ENCODE results near the gene DOCK8.

DOCK8 gene

DNA sequence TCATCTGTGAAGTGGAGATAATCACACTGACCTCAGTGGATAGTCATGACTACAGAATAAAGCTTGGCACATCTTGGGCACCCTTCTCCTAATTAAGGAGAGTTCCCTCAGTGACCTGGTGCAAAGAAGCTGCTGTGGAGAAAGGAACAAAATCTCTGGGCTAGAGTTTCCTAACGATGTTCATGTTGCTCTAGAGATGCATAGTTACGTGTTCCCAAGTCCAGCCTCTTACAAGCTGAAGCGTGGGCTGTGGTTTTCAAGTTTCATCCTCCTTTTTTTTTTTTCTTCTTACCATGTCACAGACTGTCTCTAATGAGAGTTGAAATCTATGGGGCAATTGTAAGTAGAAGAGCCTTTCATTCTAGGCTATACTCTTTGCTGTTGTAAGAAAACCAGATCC, 113.8 kb downstream of the DOCK8 start:
- DNase-seq (ENCODE audit: extremely low spot score): no peak
- TF ChIP-seq ZNF384 (IDR thresholded peaks at IDR 0.05) (no peak), HDGF (IDR thresholded peaks at IDR 0.05; ENCODE audit: borderline replicate concordance) (no peak), L3MBTL2 (conservative IDR thresholded peaks at IDR 0.05) (no peak), LEF1 (IDR thresholded peaks at IDR 0.05; ENCODE audit: borderline replicate concordance) (no peak), TARDBP (IDR thresholded peaks at IDR 0.05) (no peak), SUZ12 (IDR thresholded peaks at IDR 0.05) (no peak), ELF4 (IDR thresholded peaks at IDR 0.05) (no peak), CTBP1 (IDR thresholded peaks at IDR 0.05; ENCODE audit: borderline replicate concordance) (no peak), FOXM1 (IDR thresholded peaks at IDR 0.05; ENCODE audit: borderline replicate concordance) (no peak), ARNT (IDR thresholded peaks at IDR 0.05) (no peak), NFRKB (IDR thresholded peaks at IDR 0.05) (no peak), BHLHE40 (IDR thresholded peaks at IDR 0.05; ENCODE audit: borderline replicate concordance) (no peak), FOXK2 (IDR thresholded peaks at IDR 0.05) (no peak), SP1 (IDR thresholded peaks at IDR 0.05) (no peak), FOXA1 (IDR thresholded peaks at IDR 0.05) (no peak)
- TF ChIP-seq, protein P1, sequence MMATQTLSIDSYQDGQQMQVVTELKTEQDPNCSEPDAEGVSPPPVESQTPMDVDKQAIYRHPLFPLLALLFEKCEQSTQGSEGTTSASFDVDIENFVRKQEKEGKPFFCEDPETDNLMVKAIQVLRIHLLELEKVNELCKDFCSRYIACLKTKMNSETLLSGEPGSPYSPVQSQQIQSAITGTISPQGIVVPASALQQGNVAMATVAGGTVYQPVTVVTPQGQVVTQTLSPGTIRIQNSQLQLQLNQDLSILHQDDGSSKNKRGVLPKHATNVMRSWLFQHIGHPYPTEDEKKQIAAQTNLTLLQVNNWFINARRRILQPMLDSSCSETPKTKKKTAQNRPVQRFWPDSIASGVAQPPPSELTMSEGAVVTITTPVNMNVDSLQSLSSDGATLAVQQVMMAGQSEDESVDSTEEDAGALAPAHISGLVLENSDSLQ (IDR thresholded peaks at IDR 0.05): no peak
- CTCF ChIA-PET: no interaction called here
- POLR2A ChIA-PET: no interaction called here

DNA sequence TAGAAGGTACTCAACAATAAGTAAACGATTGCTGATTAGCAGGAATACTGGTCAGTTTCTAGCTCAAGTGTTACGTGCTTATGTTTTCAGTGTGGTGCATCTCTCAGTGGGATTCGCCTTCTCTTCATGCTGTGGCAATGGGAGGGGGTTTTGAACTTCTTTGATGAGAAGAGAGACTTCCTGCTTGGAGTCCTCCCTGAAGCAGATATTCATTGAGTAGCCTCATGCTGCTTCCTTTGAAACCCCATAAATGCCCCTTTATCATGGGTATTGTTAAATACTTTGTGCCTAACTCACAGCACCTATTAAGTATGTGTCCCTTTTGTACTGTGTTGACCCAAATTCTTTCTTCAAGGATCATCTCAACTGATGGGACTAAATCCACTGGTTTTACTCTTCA, 116.5 kb downstream of the DOCK8 start:
- DNase-seq (ENCODE audit: extremely low spot score): no peak
- ChIA-PET CTCF (no interaction called here), POLR2A (no interaction called here)
- TF ChIP-seq FOXM1 (IDR thresholded peaks at IDR 0.05; ENCODE audit: borderline replicate concordance) (no peak), LEF1 (IDR thresholded peaks at IDR 0.05; ENCODE audit: borderline replicate concordance) (no peak), TARDBP (IDR thresholded peaks at IDR 0.05) (no peak), FOXK2 (IDR thresholded peaks at IDR 0.05) (no peak), CTBP1 (IDR thresholded peaks at IDR 0.05; ENCODE audit: borderline replicate concordance) (no peak), L3MBTL2 (conservative IDR thresholded peaks at IDR 0.05) (no peak), SUZ12 (IDR thresholded peaks at IDR 0.05) (no peak), SP1 (IDR thresholded peaks at IDR 0.05) (no peak), BHLHE40 (IDR thresholded peaks at IDR 0.05; ENCODE audit: borderline replicate concordance) (no peak), FOXA1 (IDR thresholded peaks at IDR 0.05) (no peak), ARNT (IDR thresholded peaks at IDR 0.05) (no peak), ZNF384 (IDR thresholded peaks at IDR 0.05) (no peak), NFRKB (IDR thresholded peaks at IDR 0.05) (no peak), ELF4 (IDR thresholded peaks at IDR 0.05) (no peak)
- TF ChIP-seq, protein P1 (IDR thresholded peaks at IDR 0.05): no peak

DNA sequence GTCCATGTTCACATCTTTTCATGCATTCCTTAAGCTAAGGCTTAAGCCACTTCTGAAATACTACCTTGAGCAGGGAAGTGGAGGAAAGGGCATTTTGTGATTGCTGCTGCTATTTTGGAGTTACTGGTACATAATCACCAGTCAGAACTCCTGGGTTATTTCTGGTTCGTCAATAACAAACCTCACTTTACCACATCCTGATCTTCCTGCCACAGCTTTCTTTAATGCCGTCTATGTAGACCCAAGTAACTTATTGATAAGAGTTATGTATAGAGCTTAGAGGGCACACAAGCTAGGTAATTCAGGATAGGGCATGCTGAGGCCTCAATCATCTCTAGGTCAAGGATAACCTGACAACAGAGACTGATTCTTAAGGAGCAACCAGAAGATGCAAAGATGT, 120.7 kb downstream of the DOCK8 start:
- TF ChIP-seq FOXK2 (IDR thresholded peaks at IDR 0.05): no peak
- TF ChIP-seq, protein P1 (IDR thresholded peaks at IDR 0.05): no peak
- TF ChIP-seq FOXM1 (IDR thresholded peaks at IDR 0.05; ENCODE audit: borderline replicate concordance): no peak
- TF ChIP-seq ARNT (IDR thresholded peaks at IDR 0.05): no peak
- TF ChIP-seq L3MBTL2 (conservative IDR thresholded peaks at IDR 0.05): no peak
- no peak for TF ChIP-seq BHLHE40 (IDR thresholded peaks at IDR 0.05; ENCODE audit: borderline replicate concordance)
- no peak for TF ChIP-seq ELF4 (IDR thresholded peaks at IDR 0.05)
- no peak for TF ChIP-seq HDGF (IDR thresholded peaks at IDR 0.05; ENCODE audit: borderline replicate concordance)
- DNase-seq (ENCODE audit: extremely low spot score): no peak
- ChIA-PET CTCF (no interaction called here), POLR2A (no interaction called here)

DNA sequence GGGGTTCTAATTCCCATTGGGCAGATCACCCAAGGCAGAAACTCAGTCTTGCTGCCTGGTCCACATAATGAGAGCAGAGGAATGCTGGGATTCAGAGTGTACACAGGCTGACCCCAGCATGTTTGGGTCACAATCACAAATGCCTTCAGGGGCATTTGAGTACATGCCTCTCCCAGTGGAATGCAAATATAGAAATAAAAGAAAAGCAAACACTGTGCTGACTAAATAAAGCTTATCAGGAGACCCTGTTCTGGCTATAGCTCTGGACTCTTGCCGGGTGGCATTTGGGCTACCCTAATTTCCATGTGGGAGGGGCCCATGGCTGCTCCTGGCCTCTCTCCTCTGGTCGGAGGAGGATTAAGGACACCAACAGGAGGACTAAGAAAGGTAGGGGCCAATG, 121.4 kb downstream of the DOCK8 start:
- TF ChIP-seq FOXK2 (IDR thresholded peaks at IDR 0.05) (no peak), SUZ12 (IDR thresholded peaks at IDR 0.05) (no peak)
- ChIA-PET POLR2A (no interaction called here), CTCF (no interaction called here)
- DNase-seq (ENCODE audit: extremely low spot score): no peak

DNA sequence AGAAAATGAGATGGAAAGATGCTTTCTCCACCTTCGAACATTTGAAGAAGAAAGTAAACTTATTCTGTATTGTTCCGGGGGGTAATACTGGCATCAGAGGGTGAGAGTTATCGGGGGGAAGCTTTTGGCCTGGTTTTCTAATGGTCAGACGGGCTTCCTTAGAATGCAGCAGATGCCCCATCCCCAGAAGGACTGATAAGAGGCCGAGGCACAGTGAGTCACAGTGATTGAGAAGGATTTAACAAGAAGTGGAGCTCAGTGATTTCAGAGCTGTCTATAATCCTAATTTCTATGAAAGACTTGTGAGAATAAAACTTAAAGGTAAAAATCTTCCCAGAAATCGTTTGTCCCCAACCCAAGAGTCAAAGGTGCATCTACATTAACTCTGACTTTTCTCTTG, 123.9 kb downstream of the DOCK8 start:
- ChIA-PET POLR2A (no interaction called here), CTCF (no interaction called here)
- no peak for DNase-seq (ENCODE audit: extremely low spot score)
- TF ChIP-seq NFRKB (IDR thresholded peaks at IDR 0.05) (no peak), ARNT (IDR thresholded peaks at IDR 0.05) (no peak), SP1 (IDR thresholded peaks at IDR 0.05) (no peak), ZNF384 (IDR thresholded peaks at IDR 0.05) (no peak), SUZ12 (IDR thresholded peaks at IDR 0.05) (no peak), FOXA1 (IDR thresholded peaks at IDR 0.05) (no peak), BHLHE40 (IDR thresholded peaks at IDR 0.05; ENCODE audit: borderline replicate concordance) (no peak), ELF4 (IDR thresholded peaks at IDR 0.05) (no peak), TARDBP (IDR thresholded peaks at IDR 0.05) (no peak), L3MBTL2 (conservative IDR thresholded peaks at IDR 0.05) (no peak), FOXK2 (IDR thresholded peaks at IDR 0.05) (no peak), FOXM1 (IDR thresholded peaks at IDR 0.05; ENCODE audit: borderline replicate concordance) (no peak), LEF1 (IDR thresholded peaks at IDR 0.05; ENCODE audit: borderline replicate concordance) (no peak), CTBP1 (IDR thresholded peaks at IDR 0.05; ENCODE audit: borderline replicate concordance) (no peak), HDGF (IDR thresholded peaks at IDR 0.05; ENCODE audit: borderline replicate concordance) (no peak)
- TF ChIP-seq, protein P1 (IDR thresholded peaks at IDR 0.05): no peak
